ENCODE data around the gene SH3PXD2B.

The SH3PXD2B gene

GRCh38 chr5:172433071-172433470, 21.3 kb downstream of the SH3PXD2B start:
- Histone ChIP-seq H3K9ac (ENCODE audit: low read depth, low read length) (no peak overlapping the region), H3K27ac (ENCODE audit: low read depth, low read length) (no peak overlapping the region), H3K9me3 (ENCODE audit: insufficient read depth, low read depth, low read length) (no peaks in the 10 kb centered on the region), H3K27me3 (ENCODE audit: insufficient read depth, low read length) (no peaks in the 10 kb centered on the region), H3K36me3 (ENCODE audit: insufficient read depth, low read length) (peaks cover 11% of the 10 kb centered on the region), H3K4me1 (ENCODE audit: insufficient read depth, low read length) (no peaks in the 10 kb centered on the region), H3K4me3 (ENCODE audit: low read length) (no peak overlapping the region)
- WGBS = 86% methylated on average over 2 of the region's 3 CpGs

GRCh38 chr5:172430354-172430753, 24.0 kb downstream of the SH3PXD2B start:
- no peaks in the 10 kb centered on the region for H3K27me3 ChIP-seq (ENCODE audit: insufficient read depth, low read length)
- no peaks in the 10 kb centered on the region for H3K9me3 ChIP-seq (ENCODE audit: insufficient read depth, low read depth, low read length)
- WGBS = 93% methylated on average over 2 of the region's 2 CpGs
- H3K9ac ChIP-seq (ENCODE audit: low read depth, low read length) = no peak overlapping the region
- H3K27ac ChIP-seq (ENCODE audit: low read depth, low read length) = no peak overlapping the region
- no peak overlapping the region for H3K4me3 ChIP-seq (ENCODE audit: low read length)
- peaks cover 8% of the 10 kb centered on the region for H3K36me3 ChIP-seq (ENCODE audit: insufficient read depth, low read length)
- no peaks in the 10 kb centered on the region for H3K4me1 ChIP-seq (ENCODE audit: insufficient read depth, low read length)

GRCh38 chr5:172429201-172429940, 25.0 kb downstream of the SH3PXD2B start:
- Histone ChIP-seq H3K36me3 (ENCODE audit: insufficient read depth, low read length) (peaks cover 8% of the 10 kb centered on the region), H3K4me1 (ENCODE audit: insufficient read depth, low read length) (no peaks in the 10 kb centered on the region), H3K9me3 (ENCODE audit: insufficient read depth, low read depth, low read length) (no peaks in the 10 kb centered on the region), H3K27ac (ENCODE audit: low read depth, low read length) (no peak overlapping the region), H3K27me3 (ENCODE audit: insufficient read depth, low read length) (no peaks in the 10 kb centered on the region), H3K9ac (ENCODE audit: low read depth, low read length) (no peak overlapping the region), H3K4me3 (ENCODE audit: low read length) (no peak overlapping the region)
- 94% methylated on average over 8 of the region's 8 CpGs for WGBS

GRCh38 chr5:172428224-172429166, 25.8 kb downstream of the SH3PXD2B start:
- Histone ChIP-seq H3K4me3 (ENCODE audit: low read length) (no peak overlapping the region), H3K9ac (ENCODE audit: low read depth, low read length) (no peak overlapping the region), H3K27me3 (ENCODE audit: insufficient read depth, low read length) (no peaks in the 10 kb centered on the region), H3K36me3 (ENCODE audit: insufficient read depth, low read length) (peaks cover 3% of the 10 kb centered on the region), H3K4me1 (ENCODE audit: insufficient read depth, low read length) (no peaks in the 10 kb centered on the region), H3K9me3 (ENCODE audit: insufficient read depth, low read depth, low read length) (no peaks in the 10 kb centered on the region), H3K27ac (ENCODE audit: low read depth, low read length) (no peak overlapping the region)
- WGBS = 95% methylated on average over 12 of the region's 12 CpGs

- H3K27me3 ChIP-seq (ENCODE audit: insufficient read depth, low read length) = no peaks in the 10 kb centered on the region
- H3K4me3 ChIP-seq (ENCODE audit: low read length) = no peak overlapping the region
- H3K4me1 ChIP-seq (ENCODE audit: insufficient read depth, low read length) = no peaks in the 10 kb centered on the region
- H3K36me3 ChIP-seq (ENCODE audit: insufficient read depth, low read length) = peaks cover 9% of the 10 kb centered on the region
- no peak overlapping the region for H3K27ac ChIP-seq (ENCODE audit: low read depth, low read length)
- no peak overlapping the region for H3K9ac ChIP-seq (ENCODE audit: low read depth, low read length)
- WGBS = 99% methylated on average over 4 of the region's 5 CpGs
- H3K9me3 ChIP-seq (ENCODE audit: insufficient read depth, low read depth, low read length) = no peaks in the 10 kb centered on the region
Observed at GRCh38 chr5:172427202-172427601, 27.1 kb downstream of the SH3PXD2B start.

- no peaks in the 10 kb centered on the region for H3K4me1 ChIP-seq (ENCODE audit: insufficient read depth, low read length)
- no peaks in the 10 kb centered on the region for H3K9me3 ChIP-seq (ENCODE audit: insufficient read depth, low read depth, low read length)
- H3K4me3 ChIP-seq (ENCODE audit: low read length) = no peak overlapping the region
- no peak overlapping the region for H3K9ac ChIP-seq (ENCODE audit: low read depth, low read length)
- 93% methylated on average over 7 of the region's 7 CpGs for WGBS
- peaks cover 19% of the 10 kb centered on the region for H3K36me3 ChIP-seq (ENCODE audit: insufficient read depth, low read length)
- no peak overlapping the region for H3K27ac ChIP-seq (ENCODE audit: low read depth, low read length)
- no peaks in the 10 kb centered on the region for H3K27me3 ChIP-seq (ENCODE audit: insufficient read depth, low read length)
Observed at GRCh38 chr5:172426086-172426485, 28.2 kb downstream of the SH3PXD2B start.

- Histone ChIP-seq H3K9me3 (ENCODE audit: insufficient read depth, low read depth, low read length) (no peaks in the 10 kb centered on the region), H3K9ac (ENCODE audit: low read depth, low read length) (no peak overlapping the region), H3K27me3 (ENCODE audit: insufficient read depth, low read length) (no peaks in the 10 kb centered on the region), H3K4me1 (ENCODE audit: insufficient read depth, low read length) (no peaks in the 10 kb centered on the region), H3K36me3 (ENCODE audit: insufficient read depth, low read length) (peaks cover 26% of the 10 kb centered on the region), H3K4me3 (ENCODE audit: low read length) (no peak overlapping the region), H3K27ac (ENCODE audit: low read depth, low read length) (no peak overlapping the region)
- 89% methylated on average over 12 of the region's 12 CpGs for WGBS
Observed at GRCh38 chr5:172425402-172425801, 28.9 kb downstream of the SH3PXD2B start.

GRCh38 chr5:172424808-172425207, 29.5 kb downstream of the SH3PXD2B start:
- Histone ChIP-seq H3K36me3 (ENCODE audit: insufficient read depth, low read length) (peaks cover 31% of the 10 kb centered on the region), H3K27me3 (ENCODE audit: insufficient read depth, low read length) (no peaks in the 10 kb centered on the region), H3K4me1 (ENCODE audit: insufficient read depth, low read length) (no peaks in the 10 kb centered on the region), H3K27ac (ENCODE audit: low read depth, low read length) (no peak overlapping the region), H3K9ac (ENCODE audit: low read depth, low read length) (no peak overlapping the region), H3K9me3 (ENCODE audit: insufficient read depth, low read depth, low read length) (no peaks in the 10 kb centered on the region), H3K4me3 (ENCODE audit: low read length) (no peak overlapping the region)
- WGBS = 95% methylated on average over 6 of the region's 6 CpGs

- no peak overlapping the region for H3K4me3 ChIP-seq (ENCODE audit: low read length)
- no peaks in the 10 kb centered on the region for H3K4me1 ChIP-seq (ENCODE audit: insufficient read depth, low read length)
- WGBS = 96% methylated on average over 3 of the region's 3 CpGs
- H3K27ac ChIP-seq (ENCODE audit: low read depth, low read length) = no peak overlapping the region
- no peak overlapping the region for H3K9ac ChIP-seq (ENCODE audit: low read depth, low read length)
- H3K36me3 ChIP-seq (ENCODE audit: insufficient read depth, low read length) = peaks cover 38% of the 10 kb centered on the region
- no peaks in the 10 kb centered on the region for H3K27me3 ChIP-seq (ENCODE audit: insufficient read depth, low read length)
- H3K9me3 ChIP-seq (ENCODE audit: insufficient read depth, low read depth, low read length) = no peaks in the 10 kb centered on the region
Observed at GRCh38 chr5:172424111-172424490, 30.2 kb downstream of the SH3PXD2B start.

- 96% methylated on average over 19 of the region's 20 CpGs for WGBS
- H3K27ac ChIP-seq (ENCODE audit: low read depth, low read length) = no peak overlapping the region
- H3K27me3 ChIP-seq (ENCODE audit: insufficient read depth, low read length) = no peaks in the 10 kb centered on the region
- H3K4me3 ChIP-seq (ENCODE audit: low read length) = no peak overlapping the region
- peaks cover 39% of the 10 kb centered on the region for H3K36me3 ChIP-seq (ENCODE audit: insufficient read depth, low read length)
- H3K9me3 ChIP-seq (ENCODE audit: insufficient read depth, low read depth, low read length) = no peaks in the 10 kb centered on the region
- no peak overlapping the region for H3K9ac ChIP-seq (ENCODE audit: low read depth, low read length)
- no peaks in the 10 kb centered on the region for H3K4me1 ChIP-seq (ENCODE audit: insufficient read depth, low read length)
Observed at GRCh38 chr5:172423379-172424110, 30.8 kb downstream of the SH3PXD2B start.

GRCh38 chr5:172422255-172422654, 32.1 kb downstream of the SH3PXD2B start:
- 95% methylated on average over 10 of the region's 10 CpGs for WGBS
- Histone ChIP-seq H3K4me1 (ENCODE audit: insufficient read depth, low read length) (no peaks in the 10 kb centered on the region), H3K4me3 (ENCODE audit: low read length) (no peak overlapping the region), H3K27ac (ENCODE audit: low read depth, low read length) (no peak overlapping the region), H3K9me3 (ENCODE audit: insufficient read depth, low read depth, low read length) (no peaks in the 10 kb centered on the region), H3K27me3 (ENCODE audit: insufficient read depth, low read length) (no peaks in the 10 kb centered on the region), H3K36me3 (ENCODE audit: insufficient read depth, low read length) (peaks cover 44% of the 10 kb centered on the region), H3K9ac (ENCODE audit: low read depth, low read length) (no peak overlapping the region)
